OCI-LY1 (cell line): ENCODE data around the gene LCNL1.

ENCODE experiments used
- CTCF ChIP-seq: fragments of 200-600 bp; sonication (generic), shearing (Covaris generic); IDR thresholded peaks from 2 replicates; pipeline ENCODE4 v1.5.1; 2017; ENCODE audit warnings: mild to moderate bottlenecking, antibody characterized with exemption, low read length, moderate library complexity, mixed read lengths
- EZH2 ChIP-seq: fragments of 200-600 bp; sonication (generic), shearing (Covaris generic); IDR thresholded peaks from 2 replicates; pipeline ENCODE4 v1.8.0; 2017; ENCODE audit warnings: borderline replicate concordance, mixed run types, mild to moderate bottlenecking, antibody characterized with exemption, low read length, moderate library complexity, mixed read lengths

- TF ChIP-seq CTCF (no peak), EZH2 (no peak)
Observed at GRCh38 chr9:136939431-136939995, 43.3 kb upstream of the LCNL1 start.
